Esophagus mucosa (tissue), 1 donor: ENCODE measurements around the gene SGCD. TPM values are rescaled to one million over a fixed set of nuclear protein-coding genes. Genes with fewer than 3 reads are reported as not detected.

Experiments used
- ATAC-seq: fragments of 200-7000 bp; cut with Tn5 transposase; one replicate; pipeline ENCODE4 v1.9.1; 2020
- total RNA-seq: library from RNA; stranded (reverse); gene quantifications from one replicate; pipeline ENCODE4 v1.2.4, GENCODE V29; 2023
- donor health status: DM: yes; HTN: yes; CAD: no.

SGCD gene
- total RNA-seq, 1 donor from 2014 or later, result 0.52 TPM

- ATAC-seq, result no peak
Measured at GRCh38 chr5:156522651-156523529, 195.9 kb downstream of the SGCD start.

GRCh38 chr5:156523607-156524006, 196.6 kb downstream of the SGCD start:
- ATAC-seq, result no peak

GRCh38 chr5:156526081-156526925, 199.3 kb downstream of the SGCD start:
- ATAC-seq, result no peak

GRCh38 chr5:156527611-156528010, 200.6 kb downstream of the SGCD start:
- ATAC-seq, result no peak

- no peak for ATAC-seq
Measured at GRCh38 chr5:156528673-156529072, 201.7 kb downstream of the SGCD start.

- ATAC-seq, result no peak
Measured at GRCh38 chr5:156529892-156530291, 202.9 kb downstream of the SGCD start.

GRCh38 chr5:156531199-156531598, 204.2 kb downstream of the SGCD start:
- no peak for ATAC-seq

- ATAC-seq, result no peak
Measured at GRCh38 chr5:156532921-156533320, 206.0 kb downstream of the SGCD start.

GRCh38 chr5:156534085-156534484, 207.1 kb downstream of the SGCD start:
- ATAC-seq, result no peak

GRCh38 chr5:156534906-156535485, 208.0 kb downstream of the SGCD start:
- ATAC-seq, result no peak

- ATAC-seq, result no peak
Measured at GRCh38 chr5:156540491-156540890, 213.5 kb downstream of the SGCD start.

GRCh38 chr5:156541582-156541981, 214.6 kb downstream of the SGCD start:
- no peak for ATAC-seq

GRCh38 chr5:156543348-156544145, 216.6 kb downstream of the SGCD start:
- ATAC-seq, result no peak

- no peak for ATAC-seq
Measured at GRCh38 chr5:156552855-156553358, 225.9 kb downstream of the SGCD start.

- ATAC-seq, result no peak
Measured at GRCh38 chr5:156556666-156557406, 229.9 kb downstream of the SGCD start.

- ATAC-seq, result no peak
Measured at GRCh38 chr5:156560002-156560401, 233.0 kb downstream of the SGCD start.

- ATAC-seq, result no peak
Measured at GRCh38 chr5:156561651-156562050, 234.7 kb downstream of the SGCD start.

GRCh38 chr5:156570615-156571014, 243.7 kb downstream of the SGCD start:
- no peak for ATAC-seq

- ATAC-seq, result no peak
Measured at GRCh38 chr5:156581725-156582124, 254.8 kb downstream of the SGCD start.

- ATAC-seq, result no peak
Measured at GRCh38 chr5:156582193-156582598, 255.2 kb downstream of the SGCD start.

GRCh38 chr5:156584871-156585270, 257.9 kb downstream of the SGCD start:
- ATAC-seq, result no peak
